ENCODE data around the gene TPM2.

- TF ChIP-seq EZH2 (IDR thresholded peaks at IDR 0.05; ENCODE audit: borderline replicate concordance, insufficient read depth, low read depth, low read length, poor library complexity, severe bottlenecking) (no peak), CTCF (IDR thresholded peaks at IDR 0.05) (no peak)
Observed at GRCh38 chr9:35660966-35661415, 28.7 kb downstream of the TPM2 start.
